A673 (cell line): Measurements from ENCODE around the gene DPYD. TPM values are rescaled to one million over a fixed set of nuclear protein-coding genes. Genes with fewer than 3 reads are reported as not detected.

Experiments used
- BruUV-seq: library from RNA; stranded (reverse); fragments of 400-500 nt; replicated peaks from 2 replicates; lab custom pipeline; 2021; lab: Mats Ljungman, UMichigan
- CTCF ChIA-PET: fragments of 300-600 bp; sonication (Branson Sonifier 250); formaldehyde crosslinking; loops from one replicate; lab custom pipeline; 2022; ENCODE audit warnings: antibody characterized with exemption; lab: Charles Lee
- POLR2A ChIA-PET: fragments of 300-600 bp; sonication (Branson Sonifier 250); formaldehyde crosslinking; loops from one replicate; lab custom pipeline; 2022; ENCODE audit warnings: antibody characterized with exemption; ENCODE audit not compliant: low non-redundant PET; lab: Charles Lee
- DNase-seq: peaks from one replicate; pipeline ENCODE4 v3.0.0-alpha.2; 2015; ENCODE audit warnings: low spot score
- H3K27ac ChIP-seq: fragments of 200-600 bp; sonication (generic); 2 replicates; pipeline ENCODE4 v1.5.1; 2016; ENCODE audit warnings: mixed run types, low read depth, mild to moderate bottlenecking, mixed read lengths, antibody characterized with exemption, low read length; ENCODE audit not compliant: poor library complexity, severe bottlenecking
- H3K27me3 ChIP-seq: fragments of 200-600 bp; sonication (generic); replicated peaks from 2 replicates; pipeline ENCODE4 v1.6.1; 2017; ENCODE audit warnings: mixed run types, low read depth, mild to moderate bottlenecking, mixed read lengths, antibody characterized with exemption, low read length; ENCODE audit not compliant: insufficient read depth, poor library complexity
- H3K36me3 ChIP-seq: fragments of 200-600 bp; sonication (generic); 2 replicates; pipeline ENCODE4 v1.6.1; 2016; ENCODE audit warnings: mixed run types, mild to moderate bottlenecking, mixed read lengths, antibody characterized with exemption, low read length; ENCODE audit not compliant: insufficient read depth, poor library complexity, severe bottlenecking
- H3K4me1 ChIP-seq: fragments of 200-600 bp; sonication (generic); 2 replicates; pipeline ENCODE4 v1.6.1; 2017; ENCODE audit warnings: mixed run types, mild to moderate bottlenecking, mixed read lengths, antibody characterized with exemption, low read length; ENCODE audit not compliant: insufficient read depth, poor library complexity, severe bottlenecking
- H3K4me3 ChIP-seq: fragments of 200-600 bp; sonication (generic); 2 replicates; pipeline ENCODE4 v1.5.1; 2016; ENCODE audit warnings: low read depth, mixed run types, mild to moderate bottlenecking, mixed read lengths, low read length; ENCODE audit not compliant: poor library complexity, severe bottlenecking
- H3K9me3 ChIP-seq: fragments of 200-600 bp; sonication (generic); 2 replicates; pipeline ENCODE4 v1.6.1; 2016; ENCODE audit warnings: mixed run types, low read depth, mild to moderate bottlenecking, mixed read lengths, antibody characterized with exemption, low read length; ENCODE audit not compliant: poor library complexity, severe bottlenecking
- CTCF ChIP-seq: fragments of 300-800, 200-600 bp; sonication (generic); conservative IDR thresholded peaks from 2 replicates; pipeline ENCODE4 v1.5.1; 2017; ENCODE audit warnings: low read depth, mild to moderate bottlenecking, antibody characterized with exemption, low read length, moderate library complexity, mixed read lengths
- EZH2 ChIP-seq: fragments of 200-600 bp; sonication (generic); IDR thresholded peaks from 2 replicates; pipeline ENCODE4 v1.6.1; 2017; ENCODE audit warnings: borderline replicate concordance, low read depth, mild to moderate bottlenecking, mixed read lengths, antibody characterized with exemption, low read length; ENCODE audit not compliant: poor library complexity, severe bottlenecking
- intact Hi-C: fragments of 100-400 bp; cut with micrococcal nuclease; formaldehyde crosslinking; loops from one replicate; pipeline ENCODE4 v1.10.0; 2022; ENCODE audit not compliant: unreplicated experiment
- total RNA-seq: library from RNA; stranded (reverse); gene quantifications from 2 replicates; pipeline ENCODE4 v1.2.3, GENCODE V29; 2021

Gene DPYD
- total RNA-seq, 1 experiment from 2014 or later, result 13.4 TPM

DNA sequence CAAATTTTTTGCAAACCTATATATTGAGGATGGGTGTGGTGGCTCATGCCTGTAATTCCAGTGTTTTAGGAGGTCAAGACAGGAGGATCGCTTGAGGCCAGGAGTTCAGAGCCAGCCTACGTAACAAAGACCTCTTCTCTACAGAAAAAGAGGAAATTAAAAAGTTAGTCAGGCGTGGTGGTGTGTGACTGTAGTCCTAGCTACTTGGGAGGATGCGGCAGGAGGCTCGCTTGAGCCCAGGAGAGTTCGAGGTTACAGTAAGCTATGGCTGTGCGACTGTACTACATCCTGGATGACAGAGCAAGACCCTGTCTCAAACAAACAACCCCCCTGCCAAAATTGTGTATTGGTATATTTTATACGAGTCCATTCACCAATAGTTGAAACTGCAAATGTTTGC is 589.7 kb downstream of the DPYD start:
- no TSS peak for BruUV-seq
- DNase-seq, result no peak
- Histone ChIP-seq H3K9me3 (no peaks in the 10 kb centered on the region), H3K4me3 (no peak overlapping the region), H3K4me1 (peaks cover 12% of the 10 kb centered on the region), H3K36me3 (no peaks in the 10 kb centered on the region), H3K27ac (no peak overlapping the region), H3K27me3 (no peaks in the 10 kb centered on the region)
- ChIA-PET POLR2A (interaction anchor here (0.6 kb wide), 1 partner anchor 713 kb away, joined by 4 read pairs; no protein-coding TSS in a partner anchor), CTCF (no interaction called here)
- intact Hi-C loops, result no loop called here
- no peak for TF ChIP-seq EZH2
- no peak for TF ChIP-seq CTCF

DNA sequence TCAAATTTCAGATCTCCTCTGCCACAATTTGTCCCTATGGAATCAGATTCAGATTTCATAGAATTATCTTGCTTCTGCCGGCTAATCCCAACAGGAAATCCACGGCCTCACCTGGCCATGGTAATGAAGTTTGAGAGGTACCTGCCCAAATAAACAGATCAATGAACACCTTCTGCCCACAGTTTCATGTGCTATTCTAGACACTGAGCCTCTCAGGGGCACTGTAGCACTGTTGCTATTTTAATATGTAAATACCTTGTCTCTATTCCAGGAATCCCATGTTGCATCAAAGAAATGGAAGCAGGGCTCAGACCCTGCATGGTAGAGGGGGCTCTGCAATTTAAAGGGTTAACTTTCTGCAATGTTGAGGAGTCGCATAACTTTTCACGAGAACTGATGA is 606.1 kb downstream of the DPYD start:
- CTCF ChIA-PET, result no interaction called here
- POLR2A ChIA-PET, result no interaction called here
- H3K4me3 ChIP-seq, result no peak overlapping the region
- TF ChIP-seq EZH2 (no peak), CTCF (no peak)
- no peaks in the 10 kb centered on the region for H3K9me3 ChIP-seq
- no peaks in the 10 kb centered on the region for H3K4me1 ChIP-seq
- DNase-seq, result no peak
- H3K36me3 ChIP-seq, result no peaks in the 10 kb centered on the region
- H3K27ac ChIP-seq, result no peak overlapping the region
- BruUV-seq, result no TSS peak
- no peaks in the 10 kb centered on the region for H3K27me3 ChIP-seq
- intact Hi-C loops, result no loop called here

- Histone ChIP-seq H3K27ac (no peak overlapping the region), H3K4me1 (no peaks in the 10 kb centered on the region), H3K27me3 (no peaks in the 10 kb centered on the region), H3K9me3 (no peaks in the 10 kb centered on the region), H3K36me3 (no peaks in the 10 kb centered on the region), H3K4me3 (no peak overlapping the region)
- ChIA-PET POLR2A (no interaction called here), CTCF (no interaction called here)
- no peak for DNase-seq
- TF ChIP-seq EZH2 (no peak), CTCF (no peak)
- intact Hi-C loops, result no loop called here
- BruUV-seq, result no TSS peak
Observed at GRCh38 chr1:97308131-97308530, 612.7 kb downstream of the DPYD start.
